Natural killer cell (primary cell): Measurements from ENCODE around the gene PHC1. TPM values are rescaled to one million over a fixed set of nuclear protein-coding genes. Genes with fewer than 3 reads are reported as not detected.
"Not testable (repeated sequence)": the region's sequence is repeated elsewhere in the genome, so short reads cannot be mapped to it uniquely, and the experiment has no call there.

Experiments
- ATAC-seq, 3 donors: fragments of 150-1000 bp in 2 of 3; fragments of 200-7000 bp in 1 of 3; cut with Tn5 transposase; 1 replicate in 1 of 3; 2 replicates in 2 of 3; pipeline ENCODE4 v1.10.0; 2021; ENCODE audit warnings: mild to moderate bottlenecking in 2 of 3, moderate library complexity in 2 of 3
- DNase-seq, 2 donors: peaks; one replicate each; pipeline versions ENCODE4 v3.0.0 to v3.0.0-alpha.2; 2013 to 2021; ENCODE audit warnings: mixed read lengths in 1 of 2
- H3K27ac ChIP-seq: one replicate; pipeline ENCODE4 v1.5.1; 2013; ENCODE audit warnings: mild to moderate bottlenecking, low read length
- H3K27me3 ChIP-seq: one replicate; pipeline ENCODE4 v1.6.1; 2013; ENCODE audit warnings: low read length; ENCODE audit not compliant: control insufficient read depth, insufficient read depth
- H3K36me3 ChIP-seq: one replicate; pipeline ENCODE4 v1.6.1; 2013; ENCODE audit warnings: low read length; ENCODE audit not compliant: control insufficient read depth, insufficient read depth
- H3K4me1 ChIP-seq: one replicate; pipeline ENCODE4 v1.6.1; 2013; ENCODE audit warnings: low read length; ENCODE audit not compliant: control insufficient read depth, insufficient read depth
- H3K4me3 ChIP-seq: one replicate; pipeline ENCODE4 v1.5.1; 2013; ENCODE audit warnings: low read length
- H3K9me3 ChIP-seq: one replicate; pipeline ENCODE4 v1.6.1; 2013; ENCODE audit warnings: low read length; ENCODE audit not compliant: control insufficient read depth, insufficient read depth
- H3K27ac Mint-ChIP-seq, 2 donors: one replicate each; pipeline ENCODE4 v1.8.0; 2022; ENCODE audit warnings: mild to moderate bottlenecking in 2 of 2, mixed read lengths in 2 of 2, moderate library complexity in 1 of 2
- H3K27me3 Mint-ChIP-seq, 2 donors: one replicate each; pipeline ENCODE4 v1.8.0; 2022; ENCODE audit warnings: low read depth in 2 of 2, mixed read lengths in 2 of 2
- H3K36me3 Mint-ChIP-seq: one replicate; pipeline ENCODE4 v1.8.0; 2022; ENCODE audit warnings: mixed read lengths
- H3K4me1 Mint-ChIP-seq, 2 donors: one replicate each; pipeline ENCODE4 v1.8.0; 2022; ENCODE audit warnings: mixed read lengths in 2 of 2
- H3K4me3 Mint-ChIP-seq: one replicate; pipeline ENCODE4 v1.8.0; 2022; ENCODE audit warnings: mild to moderate bottlenecking, moderate library complexity, mixed read lengths
- H3K9me3 Mint-ChIP-seq, 2 donors: one replicate each; pipeline ENCODE4 v1.8.0; 2022; ENCODE audit warnings: mixed read lengths in 2 of 2
- WGBS: methylation state at CpG from one replicate; pipeline ENCODE4 v1.1.7; 2013; ENCODE audit warnings: missing lambda C conversion rate; ENCODE audit not compliant: insufficient coverage; 5-methylcytosine and 5-hydroxymethylcytosine counted together
- intact Hi-C: fragments of 100-400 bp; cut with micrococcal nuclease; formaldehyde crosslinking; loops from one replicate; pipeline ENCODE4 v1.14.2; 2022
- total RNA-seq, 4 donors: library from RNA; stranded (reverse); fragments of 120-200 nt in 1 of 4; gene quantifications; one replicate each; pipeline versions ENCODE4 v1.2.3 to v1.2.4, GENCODE V29; 2013 to 2022
- TF ChIP-seq, protein P1 (sequence below): fragments of 200-600 bp; IDR thresholded peaks from one replicate; pipeline ENCODE4 v1.8.0; 2022; ENCODE audit warnings: antibody characterized with exemption

Gene PHC1
- total RNA-seq, 3 donors from 2014 or later (not counting 1 experiment from before 2014, with no cell fraction given) = 37.8 to 39.6 (median 38.6) TPM

DNA sequence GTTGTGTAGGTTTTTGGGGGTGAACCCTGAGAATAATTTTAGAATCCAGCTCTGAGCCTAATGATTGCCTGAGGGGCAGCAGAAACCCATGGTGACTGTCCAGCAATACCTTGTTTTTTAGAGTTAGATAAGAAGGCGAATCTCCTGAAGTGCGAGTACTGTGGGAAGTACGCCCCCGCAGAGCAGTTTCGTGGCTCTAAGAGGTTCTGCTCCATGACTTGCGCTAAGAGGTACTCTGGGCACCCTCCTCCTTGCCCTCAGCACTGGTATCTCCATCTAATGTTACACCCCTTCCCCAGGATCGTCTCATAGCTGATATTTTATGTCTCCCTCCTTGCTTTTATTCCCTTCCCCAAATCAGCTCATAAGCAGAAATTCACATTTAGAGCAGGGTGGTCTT is 22.4 kb downstream of the PHC1 start:
- WGBS = 98% methylated on average over 7 of the region's 7 CpGs
- Mint-ChIP-seq H3K27ac (no peak overlapping the region), H3K36me3 (peaks cover 20% of the 10 kb centered on the region), H3K27me3 (no peaks in the 10 kb centered on the region), H3K9me3 (no peaks in the 10 kb centered on the region), H3K4me3 (no peak overlapping the region), H3K4me1 (peaks cover 0 to 2% of the 10 kb centered on the region in 2 donors)
- Histone ChIP-seq H3K27me3 (no peaks in the 10 kb centered on the region), H3K4me3 (no peak overlapping the region), H3K9me3 (no peaks in the 10 kb centered on the region), H3K36me3 (peaks cover 22% of the 10 kb centered on the region), H3K4me1 (no peaks in the 10 kb centered on the region), H3K27ac (no peak overlapping the region)
- DNase-seq = no peak
- no peak for ATAC-seq
- intact Hi-C loops = no loop called here
- TF ChIP-seq, protein P1, sequence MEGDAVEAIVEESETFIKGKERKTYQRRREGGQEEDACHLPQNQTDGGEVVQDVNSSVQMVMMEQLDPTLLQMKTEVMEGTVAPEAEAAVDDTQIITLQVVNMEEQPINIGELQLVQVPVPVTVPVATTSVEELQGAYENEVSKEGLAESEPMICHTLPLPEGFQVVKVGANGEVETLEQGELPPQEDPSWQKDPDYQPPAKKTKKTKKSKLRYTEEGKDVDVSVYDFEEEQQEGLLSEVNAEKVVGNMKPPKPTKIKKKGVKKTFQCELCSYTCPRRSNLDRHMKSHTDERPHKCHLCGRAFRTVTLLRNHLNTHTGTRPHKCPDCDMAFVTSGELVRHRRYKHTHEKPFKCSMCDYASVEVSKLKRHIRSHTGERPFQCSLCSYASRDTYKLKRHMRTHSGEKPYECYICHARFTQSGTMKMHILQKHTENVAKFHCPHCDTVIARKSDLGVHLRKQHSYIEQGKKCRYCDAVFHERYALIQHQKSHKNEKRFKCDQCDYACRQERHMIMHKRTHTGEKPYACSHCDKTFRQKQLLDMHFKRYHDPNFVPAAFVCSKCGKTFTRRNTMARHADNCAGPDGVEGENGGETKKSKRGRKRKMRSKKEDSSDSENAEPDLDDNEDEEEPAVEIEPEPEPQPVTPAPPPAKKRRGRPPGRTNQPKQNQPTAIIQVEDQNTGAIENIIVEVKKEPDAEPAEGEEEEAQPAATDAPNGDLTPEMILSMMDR = no peak

DNA sequence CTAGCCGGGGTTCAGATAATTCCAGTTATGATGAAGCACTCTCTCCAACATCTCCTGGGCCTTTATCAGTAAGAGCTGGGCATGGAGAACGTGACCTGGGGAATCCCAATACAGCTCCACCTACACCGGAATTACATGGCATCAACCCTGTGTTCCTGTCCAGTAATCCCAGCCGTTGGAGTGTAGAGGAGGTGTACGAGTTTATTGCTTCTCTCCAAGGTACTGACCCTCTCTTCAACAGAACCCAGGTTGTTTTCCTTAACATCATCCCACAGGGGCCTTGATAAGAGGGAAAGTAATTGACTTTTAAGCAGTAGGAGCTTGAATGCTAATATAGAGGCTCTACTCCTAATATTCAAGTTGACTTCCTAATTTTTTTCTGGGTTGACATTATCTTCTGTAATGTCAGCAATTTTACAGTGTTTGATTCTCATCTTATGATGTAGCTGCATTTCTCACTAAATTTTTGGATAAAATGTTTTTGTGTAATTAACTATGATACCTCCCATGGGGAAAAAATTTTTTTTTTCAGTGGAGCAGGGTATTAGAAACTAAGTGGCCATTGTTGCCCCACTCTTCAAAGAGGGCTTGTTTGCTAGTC is 23.6 kb downstream of the PHC1 start:
- not testable (repeated sequence) for ATAC-seq
- peaks cover 32% of the 10 kb centered on the region for H3K36me3 ChIP-seq

DNA sequence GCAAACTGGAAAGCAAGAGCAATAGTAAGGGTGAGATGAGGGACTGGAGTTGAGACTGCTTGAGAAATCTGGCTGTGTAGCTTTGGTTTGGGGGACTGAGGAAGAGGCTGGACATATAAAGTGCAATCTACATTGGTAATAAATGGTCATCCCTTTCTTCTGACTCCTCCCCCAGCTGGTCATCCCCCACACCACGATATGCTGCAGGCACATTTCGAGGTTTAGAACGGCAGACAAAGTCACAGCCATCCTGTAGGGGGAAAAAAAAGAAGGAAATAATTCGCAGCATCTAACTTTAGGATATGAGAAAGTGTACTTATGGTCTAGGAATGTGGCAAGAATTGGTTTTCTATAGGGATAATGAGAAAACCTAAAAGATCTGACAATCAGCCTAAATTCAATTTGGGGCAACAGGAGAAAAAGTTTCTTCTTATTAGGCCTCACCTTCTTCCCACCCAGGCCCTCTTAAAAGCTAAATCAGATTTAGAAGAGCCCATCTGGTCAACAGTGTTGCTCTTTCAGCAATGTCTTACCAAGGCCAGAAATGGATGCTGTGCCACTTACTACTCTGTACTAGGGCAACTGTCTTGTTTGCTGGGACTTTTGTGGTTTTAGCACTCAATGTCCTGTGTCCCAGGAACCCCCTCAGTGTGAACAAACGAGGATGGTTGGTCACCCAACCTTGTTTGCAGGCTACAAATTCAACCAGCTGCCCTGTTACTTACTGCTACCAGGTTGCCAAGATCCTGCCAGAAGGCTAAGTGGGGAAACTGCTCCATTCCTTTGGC is 27.6 kb downstream of the PHC1 start:
- Mint-ChIP-seq H3K27me3 (no peaks in the 10 kb centered on the region), H3K9me3 (no peaks in the 10 kb centered on the region), H3K4me3 (no peak overlapping the region), H3K36me3 (no peaks in the 10 kb centered on the region), H3K4me1 (peaks cover 17 to 29% of the 10 kb centered on the region in 2 donors), H3K27ac (peak overlapping the region; percentile 32 to 74)
- intact Hi-C loops = no loop called here
- H3K9me3 ChIP-seq = no peaks in the 10 kb centered on the region
- no peak overlapping the region for H3K27ac ChIP-seq
- peaks cover 53% of the 10 kb centered on the region for H3K36me3 ChIP-seq
- TF ChIP-seq, protein P1 = no peak
- no peak overlapping the region for H3K4me3 ChIP-seq
- H3K4me1 ChIP-seq = peaks cover 4% of the 10 kb centered on the region
- WGBS = 72% methylated on average over 4 of the region's 5 CpGs
- ATAC-seq (no peak), DNase-seq (no peak)
- H3K27me3 ChIP-seq = no peaks in the 10 kb centered on the region

More for the DNA sequence above, 23.6 kb downstream of the PHC1 start:
- H3K4me3 Mint-ChIP-seq, H3K27me3 Mint-ChIP-seq, DNase-seq, H3K9me3 Mint-ChIP-seq, H3K27ac ChIP-seq, H3K4me1 ChIP-seq, H3K4me3 ChIP-seq, H3K27me3 ChIP-seq, intact Hi-C loops, H3K27ac Mint-ChIP-seq, H3K9me3 ChIP-seq: not testable (repeated sequence)
- no CpG with 5 or more reads among the region's 5 CpGs for WGBS
- H3K4me1 Mint-ChIP-seq = peaks cover 7 to 10% of the 10 kb centered on the region in 2 donors
- H3K36me3 Mint-ChIP-seq = peaks cover 20% of the 10 kb centered on the region

DNA sequence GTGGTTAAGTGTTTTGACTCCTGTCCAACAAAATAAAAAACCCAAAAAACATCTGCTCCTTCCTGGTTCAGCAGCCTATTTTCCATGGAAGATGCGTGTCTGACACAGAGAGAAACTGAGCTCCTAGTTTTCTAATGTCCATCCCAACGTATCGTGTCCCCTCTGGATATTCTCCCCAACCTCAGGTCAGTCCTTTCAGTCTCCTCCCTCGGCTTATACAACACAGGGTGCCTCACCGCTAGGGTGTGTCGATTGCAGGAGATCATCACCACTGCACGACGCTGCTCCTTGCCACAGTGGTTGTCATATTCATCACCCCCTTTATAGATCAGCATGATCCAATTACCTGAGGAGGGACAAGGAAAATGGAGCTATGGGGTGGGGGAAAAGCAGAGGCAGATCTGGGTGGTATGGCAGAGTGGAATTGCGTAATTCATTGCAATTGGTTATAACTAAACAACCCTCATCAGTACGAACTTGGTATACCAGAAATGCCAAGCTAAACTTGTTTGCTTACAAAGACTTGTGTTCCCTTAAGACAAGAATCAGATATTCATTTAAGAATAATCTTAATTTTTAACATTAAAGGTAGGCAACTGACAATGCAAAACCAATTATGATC is 29.4 kb downstream of the PHC1 start:
- no peaks in the 10 kb centered on the region for H3K27me3 ChIP-seq
- peaks cover 50% of the 10 kb centered on the region for H3K36me3 ChIP-seq
- TF ChIP-seq, protein P1 = no peak
- H3K4me3 ChIP-seq = no peak overlapping the region
- no peak overlapping the region for H3K27ac ChIP-seq
- WGBS = 94% methylated on average over 7 of the region's 10 CpGs
- H3K27me3 Mint-ChIP-seq = no peaks in the 10 kb centered on the region
- peaks cover 12% of the 10 kb centered on the region for H3K4me1 ChIP-seq
- intact Hi-C loops = no loop called here
- H3K4me3 Mint-ChIP-seq = no peak overlapping the region
- DNase-seq (no peak), ATAC-seq (no peak)
- no peaks in the 10 kb centered on the region for H3K36me3 Mint-ChIP-seq
- no peaks in the 10 kb centered on the region for H3K9me3 Mint-ChIP-seq
- no peak overlapping the region for H3K27ac Mint-ChIP-seq
- no peaks in the 10 kb centered on the region for H3K9me3 ChIP-seq
- peaks cover 33 to 47% of the 10 kb centered on the region in 2 donors for H3K4me1 Mint-ChIP-seq
